Right lobe of liver (tissue), 4 donors: ENCODE data around the gene HLA-DPB1.

ENCODE experiments used
- CTCF ChIP-seq, 4 donors: fragments of 200-600 bp in 3 of 4; fragments of 450-650 bp in 1 of 4; IDR thresholded peaks; one replicate each; pipeline versions ENCODE4 v1.5.1 to v1.8.0; 2016 to 2022; ENCODE audit warnings: antibody characterized with exemption in 4 of 4, mild to moderate bottlenecking in 2 of 4
- POLR2A ChIP-seq: fragments of 450-650 bp; IDR thresholded peaks from one replicate; pipeline ENCODE4 v1.6.1; 2017; ENCODE audit warnings: antibody characterized with exemption, mild to moderate bottlenecking
- donor health status: DM: no; HTN: no; CAD: no.
- donor health status: DM: no; HTN: no; CAD: no.
- donor health status: DM: no; HTN: yes; CAD: no.

DNA sequence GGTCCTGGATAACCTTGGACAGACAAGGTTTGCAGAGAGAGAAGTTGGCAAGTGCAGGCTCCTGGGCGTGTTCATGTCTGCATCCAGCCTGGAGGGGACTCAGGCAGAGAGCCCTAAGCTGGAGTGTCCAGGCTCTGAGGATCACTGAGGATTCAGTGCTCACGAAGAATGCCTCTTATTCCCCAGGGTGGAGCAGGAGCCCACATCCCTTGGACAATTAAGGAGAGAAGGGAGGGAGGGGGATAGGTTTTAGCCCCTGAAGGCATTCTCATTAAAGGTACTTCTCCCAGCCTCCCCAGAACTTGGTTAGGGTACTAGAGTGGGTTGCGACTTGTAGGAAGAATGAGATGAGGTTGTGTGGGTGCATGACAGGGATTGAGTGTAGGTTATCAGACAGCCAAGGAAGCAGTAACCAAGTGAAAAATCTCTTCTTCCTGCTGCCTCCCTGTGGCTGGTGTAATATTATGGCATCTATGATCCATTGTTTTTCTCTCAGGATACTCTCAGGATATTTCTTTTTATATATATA, 680 bp downstream of the HLA-DPB1 start:
- TF ChIP-seq CTCF (IDR thresholded peaks at IDR 0.05) (no peak), POLR2A (no peak)
